C4-2B (cell line): Measurements from ENCODE around the gene ATG2A.

Source experiments
- H3K27ac ChIP-seq: fragments of 450-650 bp; 2 replicates; pipeline ENCODE4 v1.5.1; 2017
- ZFX ChIP-seq: fragments of 450-650 bp; IDR thresholded peaks from 2 replicates; pipeline ENCODE4 v1.6.1; 2017
- TF ChIP-seq, protein P1 (sequence below): fragments of 450-650 bp; conservative IDR thresholded peaks from 2 replicates; pipeline ENCODE4 v1.5.1; 2017; ENCODE audit warnings: mild to moderate bottlenecking

The ATG2A gene

DNA sequence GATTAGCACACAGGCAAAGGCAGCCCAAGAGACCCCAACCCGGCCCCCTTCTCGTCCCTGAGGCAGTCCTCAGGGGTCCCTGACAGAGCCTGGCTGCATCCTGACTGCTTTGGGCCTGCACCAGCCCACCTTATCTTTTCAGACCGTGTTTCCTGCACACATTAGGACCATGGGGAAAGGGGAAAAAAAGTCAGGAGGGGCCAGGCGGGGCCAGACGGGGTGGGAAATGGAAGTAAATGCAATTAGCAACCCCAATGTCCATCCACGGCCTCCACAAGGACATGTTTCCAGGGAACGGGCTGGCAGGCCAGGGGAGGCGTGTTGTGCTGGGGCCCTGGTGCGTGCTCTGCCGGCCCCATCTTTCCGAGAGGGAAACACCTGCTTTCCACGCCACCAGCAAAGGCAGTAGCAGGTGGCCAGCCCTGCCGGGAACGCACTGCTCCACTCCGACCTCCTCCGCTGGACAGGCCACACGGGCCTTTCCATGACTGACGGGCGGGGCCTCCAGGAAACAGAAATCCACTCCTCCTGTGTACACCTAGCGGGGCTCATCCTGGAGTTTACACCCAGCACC, 46.0 kb downstream of the ATG2A start:
- no peak overlapping the region for H3K27ac ChIP-seq

DNA sequence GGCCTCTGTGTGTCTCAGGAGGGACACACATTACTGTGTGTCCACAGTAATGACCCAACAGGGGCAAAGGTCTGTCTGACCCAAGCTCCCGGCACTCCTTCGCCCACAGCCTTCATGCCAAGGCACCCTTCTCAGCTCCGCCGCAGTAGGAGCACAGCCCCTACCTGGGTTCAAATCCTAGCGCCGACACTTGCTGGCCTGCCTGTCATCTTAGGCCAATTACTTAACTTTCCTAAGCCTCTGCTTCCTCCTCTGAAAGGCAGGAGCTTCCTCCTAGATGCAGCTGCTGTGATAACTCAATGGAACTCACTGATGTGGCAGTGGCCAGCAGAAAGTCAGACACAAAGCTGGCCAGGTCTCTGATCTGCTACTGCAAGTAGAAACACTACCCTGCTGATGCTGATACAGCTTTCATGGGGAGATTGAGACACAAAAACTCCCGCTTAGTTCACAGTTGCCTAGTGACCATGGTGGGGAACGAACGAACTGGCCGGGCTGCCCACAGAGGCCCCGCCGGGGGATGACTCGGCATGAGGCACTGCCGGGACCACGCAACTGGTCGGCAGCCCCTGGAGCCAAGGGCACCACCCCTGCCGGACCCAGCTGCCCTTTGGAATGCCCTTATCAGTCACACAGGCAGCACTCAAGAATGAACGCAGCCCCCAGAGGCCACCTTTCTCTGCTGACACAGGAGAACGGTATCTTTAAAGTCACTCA, 46.7 kb downstream of the ATG2A start:
- H3K27ac ChIP-seq, result no peak overlapping the region
- TF ChIP-seq ZFX, result no peak
- TF ChIP-seq, protein P1, sequence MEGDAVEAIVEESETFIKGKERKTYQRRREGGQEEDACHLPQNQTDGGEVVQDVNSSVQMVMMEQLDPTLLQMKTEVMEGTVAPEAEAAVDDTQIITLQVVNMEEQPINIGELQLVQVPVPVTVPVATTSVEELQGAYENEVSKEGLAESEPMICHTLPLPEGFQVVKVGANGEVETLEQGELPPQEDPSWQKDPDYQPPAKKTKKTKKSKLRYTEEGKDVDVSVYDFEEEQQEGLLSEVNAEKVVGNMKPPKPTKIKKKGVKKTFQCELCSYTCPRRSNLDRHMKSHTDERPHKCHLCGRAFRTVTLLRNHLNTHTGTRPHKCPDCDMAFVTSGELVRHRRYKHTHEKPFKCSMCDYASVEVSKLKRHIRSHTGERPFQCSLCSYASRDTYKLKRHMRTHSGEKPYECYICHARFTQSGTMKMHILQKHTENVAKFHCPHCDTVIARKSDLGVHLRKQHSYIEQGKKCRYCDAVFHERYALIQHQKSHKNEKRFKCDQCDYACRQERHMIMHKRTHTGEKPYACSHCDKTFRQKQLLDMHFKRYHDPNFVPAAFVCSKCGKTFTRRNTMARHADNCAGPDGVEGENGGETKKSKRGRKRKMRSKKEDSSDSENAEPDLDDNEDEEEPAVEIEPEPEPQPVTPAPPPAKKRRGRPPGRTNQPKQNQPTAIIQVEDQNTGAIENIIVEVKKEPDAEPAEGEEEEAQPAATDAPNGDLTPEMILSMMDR, result no peak

More for the DNA sequence above, 46.0 kb downstream of the ATG2A start:
- TF ChIP-seq, protein P1, result no peak
- TF ChIP-seq ZFX, result no peak

DNA sequence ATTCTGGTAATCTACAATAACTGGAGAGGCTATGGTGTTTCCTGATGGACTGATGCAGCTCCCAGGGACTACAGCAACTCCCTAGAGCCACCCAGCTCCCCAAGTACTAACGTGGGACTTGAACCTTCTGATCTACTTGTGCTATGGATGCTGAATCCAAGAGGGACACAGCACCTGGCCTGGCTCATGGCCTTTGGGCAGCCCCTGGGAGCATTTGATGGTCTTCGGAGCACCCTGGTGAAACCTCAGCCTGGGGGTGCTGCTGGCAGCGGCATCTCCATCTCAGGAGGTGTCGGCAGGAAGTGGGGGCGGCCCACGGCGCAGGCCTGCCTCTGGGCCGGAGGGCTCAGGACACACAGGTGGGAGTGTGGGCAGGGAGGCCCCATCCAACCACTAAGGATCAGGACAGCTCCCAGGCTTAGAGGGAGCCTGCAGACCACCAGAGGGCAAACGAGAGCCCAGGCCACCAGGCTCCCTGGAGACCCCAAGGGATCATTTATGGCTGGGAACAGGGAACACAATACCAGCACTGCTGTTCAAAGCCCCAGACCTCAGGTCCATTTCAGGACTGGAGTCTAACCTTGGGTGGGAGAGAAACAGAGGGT, 47.3 kb downstream of the ATG2A start:
- H3K27ac ChIP-seq, result no peak overlapping the region
- TF ChIP-seq, protein P1, result no peak
- no peak for TF ChIP-seq ZFX

DNA sequence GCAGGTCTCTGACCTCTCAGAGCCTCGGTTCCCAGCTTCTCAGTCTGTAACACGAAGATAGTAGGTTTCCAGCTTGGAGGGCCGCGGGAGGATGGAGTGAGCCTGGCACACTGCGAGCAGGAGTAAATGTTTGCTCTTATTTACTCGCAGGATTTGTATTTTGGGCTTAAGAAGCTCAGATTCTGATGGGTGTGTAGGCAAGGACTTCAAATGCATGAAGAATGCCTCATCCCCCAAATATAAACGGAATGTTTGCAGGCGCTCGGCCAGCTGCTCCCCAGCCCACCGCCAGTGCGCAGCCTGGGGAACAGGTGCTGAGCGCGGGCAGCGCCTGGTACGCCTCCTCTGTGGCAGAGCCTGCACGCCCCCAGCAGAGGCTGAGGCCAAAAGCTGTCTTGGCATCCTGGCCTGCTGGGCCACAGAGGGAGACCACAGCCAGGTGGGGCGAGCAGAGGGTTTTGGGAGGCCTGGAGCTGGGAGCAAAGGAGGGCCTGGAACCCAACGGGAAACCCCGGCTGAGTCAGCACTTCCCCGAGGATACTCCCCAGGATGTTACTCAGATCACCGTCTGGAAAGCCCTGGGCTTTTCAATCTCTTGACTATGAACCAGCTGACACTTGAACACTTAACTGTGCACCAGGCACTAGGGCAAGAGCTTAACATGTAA, 48.0 kb downstream of the ATG2A start:
- no peak overlapping the region for H3K27ac ChIP-seq
- TF ChIP-seq, protein P1, result no peak
- TF ChIP-seq ZFX, result no peak

DNA sequence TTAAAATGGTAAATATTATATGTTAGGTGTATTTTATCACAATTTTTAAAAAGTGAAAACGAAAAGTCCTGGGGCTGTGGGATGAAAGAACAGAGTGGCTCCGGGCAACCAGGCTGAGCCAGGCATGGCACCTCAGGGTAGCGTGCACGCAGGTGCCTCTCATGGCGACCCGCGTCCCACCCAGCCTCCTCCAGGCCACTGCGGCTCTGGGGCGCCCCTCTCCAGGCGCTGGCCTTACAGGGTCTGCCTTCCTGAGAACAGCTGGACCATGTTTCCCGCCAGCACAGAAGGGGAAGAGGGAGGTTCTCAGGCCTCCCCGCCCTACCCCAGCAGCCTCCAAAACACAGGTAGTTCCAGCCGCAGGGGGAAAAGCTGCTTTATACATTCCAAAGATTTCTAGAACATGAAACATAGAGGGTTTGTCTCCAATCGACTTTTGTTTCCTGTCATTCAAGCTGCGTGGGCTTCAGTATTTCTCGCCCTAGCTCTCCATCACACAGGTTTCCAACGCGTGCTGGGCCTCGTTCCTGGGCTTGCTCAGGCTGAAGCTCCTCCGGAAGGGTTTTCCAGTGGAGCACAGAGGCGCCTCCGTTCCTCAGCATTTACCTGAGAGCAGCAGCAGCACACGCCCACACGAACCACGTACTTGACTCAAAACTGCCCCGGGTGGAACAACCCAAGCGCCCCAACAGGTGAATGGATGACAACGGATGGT, 49.1 kb downstream of the ATG2A start:
- no peak for TF ChIP-seq ZFX
- H3K27ac ChIP-seq, result no peak overlapping the region

DNA sequence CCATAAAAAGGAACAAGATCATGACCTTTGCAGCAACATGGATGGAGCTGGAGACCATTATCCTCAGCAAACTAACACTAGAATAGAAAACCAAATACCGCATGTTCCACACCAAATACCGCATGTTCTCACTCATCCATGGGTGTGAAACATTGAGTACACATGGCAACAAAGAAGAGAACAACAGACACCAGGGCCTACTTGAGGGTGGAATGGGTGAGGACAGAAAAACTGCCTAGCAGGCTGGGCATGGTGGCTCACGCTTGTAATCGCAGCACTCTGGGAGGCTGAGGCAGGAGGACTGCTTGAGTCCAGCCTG, 50.9 kb downstream of the ATG2A start:
- TF ChIP-seq, protein P1, result no peak
- no peak overlapping the region for H3K27ac ChIP-seq

DNA sequence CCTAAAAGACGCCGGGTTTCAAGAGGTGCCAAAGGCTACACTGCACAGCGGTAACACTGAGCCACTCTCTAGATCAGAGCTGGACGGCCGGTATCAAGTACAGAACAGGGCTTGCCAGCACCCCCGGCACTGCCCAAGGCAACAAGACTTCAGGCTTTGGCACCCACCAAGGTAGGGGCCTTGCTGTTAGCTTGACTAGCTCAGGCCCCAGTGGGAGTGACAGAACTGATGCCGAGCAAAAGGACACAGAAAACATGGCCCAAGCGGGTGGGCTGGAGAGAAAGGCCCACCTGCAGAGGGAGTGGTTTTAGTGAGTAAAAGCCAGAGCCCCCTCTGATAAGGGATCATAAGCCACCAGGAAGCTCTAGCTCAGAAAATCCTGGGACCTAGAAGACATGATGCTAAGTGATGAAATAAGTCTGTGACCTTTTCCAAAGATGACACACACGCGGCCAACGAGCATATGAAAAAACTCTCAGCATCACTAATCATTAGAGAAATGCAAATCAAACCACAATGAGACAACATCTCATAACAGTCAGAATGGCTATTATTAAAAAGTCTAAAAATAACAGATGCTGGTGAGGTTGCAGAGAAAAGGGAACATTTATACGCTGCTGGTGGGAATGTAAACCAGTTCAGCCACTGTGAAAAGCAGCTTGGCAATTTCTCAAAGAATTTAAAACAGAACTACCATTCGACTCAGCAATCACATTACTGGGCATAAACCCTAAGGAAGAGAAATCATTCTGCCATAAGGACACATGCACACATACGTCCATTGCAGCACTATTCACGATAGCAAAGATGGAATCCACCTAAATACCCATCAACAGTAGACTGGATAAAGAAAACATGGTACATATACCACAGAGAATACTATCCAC, 51.5 kb downstream of the ATG2A start:
- H3K27ac ChIP-seq, result no peak overlapping the region
- TF ChIP-seq, protein P1, result no peak
- TF ChIP-seq ZFX, result no peak
